RWPE2 (cell line): Measurements from ENCODE around the gene CKMT2.

Source experiments
- ATAC-seq: fragments of 200-7000 bp; cut with Tn5 transposase; 3 replicates; pipeline ENCODE4 v1.9.1; 2021; ENCODE audit warnings: low read depth
- DNase-seq: peaks from one replicate; pipeline ENCODE4 v3.0.0-alpha.2; 2020; ENCODE audit warnings: low spot score
- H3K27ac ChIP-seq: fragments of 450-650 bp; 2 replicates; pipeline ENCODE4 v1.5.1; 2017; ENCODE audit warnings: mild to moderate bottlenecking; ENCODE audit not compliant: poor library complexity, severe bottlenecking
- H3K27me3 ChIP-seq: fragments of 250-450 bp; sonication (Bioruptor Pico); 2 replicates; pipeline ENCODE4 v1.5.1; 2021; ENCODE audit warnings: mild to moderate bottlenecking, moderate library complexity; ENCODE audit not compliant: insufficient read depth, poor library complexity, severe bottlenecking
- H3K36me3 ChIP-seq: fragments of 250-450 bp; sonication (Bioruptor Pico); 2 replicates; pipeline ENCODE4 v1.5.1; 2020; ENCODE audit warnings: low read depth, mild to moderate bottlenecking, moderate library complexity
- H3K4me1 ChIP-seq: fragments of 250-450 bp; sonication (Bioruptor Pico); 2 replicates; pipeline ENCODE4 v1.5.1; 2021; ENCODE audit warnings: mild to moderate bottlenecking, moderate library complexity; ENCODE audit not compliant: insufficient read depth, poor library complexity, severe bottlenecking
- H3K4me3 ChIP-seq: fragments of 250-450 bp; sonication (Bioruptor Pico); 2 replicates; pipeline ENCODE4 v1.5.1; 2021; ENCODE audit warnings: mild to moderate bottlenecking, moderate library complexity; ENCODE audit not compliant: severe bottlenecking
- H3K9me3 ChIP-seq: fragments of 250-450 bp; sonication (Bioruptor Pico); 2 replicates; pipeline ENCODE4 v1.5.1; 2021; ENCODE audit warnings: mild to moderate bottlenecking, moderate library complexity; ENCODE audit not compliant: severe bottlenecking
- TF ChIP-seq, protein P1 (sequence below): fragments of 450-650 bp; IDR thresholded peaks from one replicate; pipeline ENCODE4 v1.5.1; 2017; ENCODE audit warnings: mild to moderate bottlenecking, moderate library complexity; ENCODE audit not compliant: poor library complexity, severe bottlenecking

CKMT2 gene

DNA sequence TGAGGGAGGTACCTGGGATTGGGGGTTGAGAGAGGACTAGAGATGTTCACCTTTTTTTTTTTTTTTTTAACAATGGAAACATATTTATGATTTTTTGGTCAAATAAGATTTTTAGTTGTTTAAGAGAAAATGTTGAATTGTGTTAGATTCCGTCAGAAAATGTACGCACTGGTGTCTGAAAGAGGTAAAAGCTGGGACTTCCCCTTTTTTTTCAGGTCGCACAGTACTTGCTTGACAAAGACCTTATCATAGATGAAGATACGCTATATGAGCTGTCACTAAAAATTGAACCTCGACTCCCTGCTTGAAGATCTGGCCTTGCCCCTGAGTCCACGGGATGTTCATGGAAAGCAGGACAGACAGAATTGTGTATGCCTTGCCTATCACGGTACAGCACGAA lies 7.7 kb upstream of the CKMT2 start:
- no peaks in the 10 kb centered on the region for H3K27me3 ChIP-seq
- H3K9me3 ChIP-seq, result no peaks in the 10 kb centered on the region
- ATAC-seq (no peak), DNase-seq (no peak)
- TF ChIP-seq, protein P1, sequence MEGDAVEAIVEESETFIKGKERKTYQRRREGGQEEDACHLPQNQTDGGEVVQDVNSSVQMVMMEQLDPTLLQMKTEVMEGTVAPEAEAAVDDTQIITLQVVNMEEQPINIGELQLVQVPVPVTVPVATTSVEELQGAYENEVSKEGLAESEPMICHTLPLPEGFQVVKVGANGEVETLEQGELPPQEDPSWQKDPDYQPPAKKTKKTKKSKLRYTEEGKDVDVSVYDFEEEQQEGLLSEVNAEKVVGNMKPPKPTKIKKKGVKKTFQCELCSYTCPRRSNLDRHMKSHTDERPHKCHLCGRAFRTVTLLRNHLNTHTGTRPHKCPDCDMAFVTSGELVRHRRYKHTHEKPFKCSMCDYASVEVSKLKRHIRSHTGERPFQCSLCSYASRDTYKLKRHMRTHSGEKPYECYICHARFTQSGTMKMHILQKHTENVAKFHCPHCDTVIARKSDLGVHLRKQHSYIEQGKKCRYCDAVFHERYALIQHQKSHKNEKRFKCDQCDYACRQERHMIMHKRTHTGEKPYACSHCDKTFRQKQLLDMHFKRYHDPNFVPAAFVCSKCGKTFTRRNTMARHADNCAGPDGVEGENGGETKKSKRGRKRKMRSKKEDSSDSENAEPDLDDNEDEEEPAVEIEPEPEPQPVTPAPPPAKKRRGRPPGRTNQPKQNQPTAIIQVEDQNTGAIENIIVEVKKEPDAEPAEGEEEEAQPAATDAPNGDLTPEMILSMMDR, result no peak
- no peaks in the 10 kb centered on the region for H3K4me1 ChIP-seq
- H3K27ac ChIP-seq, result no peak overlapping the region
- no peak overlapping the region for H3K4me3 ChIP-seq
- H3K36me3 ChIP-seq, result no peaks in the 10 kb centered on the region

DNA sequence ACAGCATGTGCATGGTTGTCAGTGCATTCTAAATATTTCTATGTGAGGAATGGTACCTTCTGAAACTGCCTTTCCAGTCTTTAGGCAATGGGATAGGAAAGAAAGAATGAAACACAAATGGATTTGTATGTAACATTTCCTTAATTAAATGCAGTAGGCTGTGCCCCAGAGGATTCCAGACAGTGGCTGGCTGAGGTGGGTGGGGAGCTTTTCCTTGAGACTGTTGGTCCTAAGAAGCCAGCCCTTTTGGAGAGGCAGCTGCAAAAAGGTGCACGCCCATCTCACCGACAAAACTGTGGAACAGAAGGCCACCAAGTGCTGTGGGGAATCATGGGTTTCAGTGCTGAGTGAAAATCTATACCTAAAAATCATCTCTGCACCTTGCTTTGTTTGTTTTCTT lies 6.8 kb upstream of the CKMT2 start:
- H3K27ac ChIP-seq, result no peak overlapping the region
- TF ChIP-seq, protein P1, result no peak
- H3K9me3 ChIP-seq, result no peaks in the 10 kb centered on the region
- H3K4me1 ChIP-seq, result no peaks in the 10 kb centered on the region
- no peak for DNase-seq
- no peak overlapping the region for H3K4me3 ChIP-seq
- no peak for ATAC-seq
- H3K36me3 ChIP-seq, result no peaks in the 10 kb centered on the region
- no peaks in the 10 kb centered on the region for H3K27me3 ChIP-seq

DNA sequence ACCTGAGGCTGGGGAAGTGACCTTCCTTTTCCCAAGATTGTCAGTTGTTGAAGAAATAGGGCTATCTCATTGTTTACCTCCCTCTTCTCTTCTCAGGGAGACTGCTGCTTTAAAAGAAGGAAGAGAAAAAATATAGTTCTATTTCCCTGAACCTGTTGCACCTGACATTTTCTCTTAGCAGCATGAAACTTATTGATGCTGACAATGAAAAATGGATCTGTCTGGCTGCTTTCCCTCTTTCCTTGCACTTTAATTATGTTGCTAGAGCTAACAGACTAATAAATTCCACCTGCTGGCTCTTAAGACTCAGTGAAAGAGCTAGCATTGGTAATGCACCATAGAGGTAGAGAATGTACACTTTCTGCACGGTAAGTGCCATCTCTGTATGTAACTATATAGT lies 6.2 kb upstream of the CKMT2 start:
- Histone ChIP-seq H3K4me3 (no peak overlapping the region), H3K9me3 (no peaks in the 10 kb centered on the region), H3K4me1 (no peaks in the 10 kb centered on the region), H3K27ac (no peak overlapping the region), H3K27me3 (no peaks in the 10 kb centered on the region), H3K36me3 (no peaks in the 10 kb centered on the region)
- DNase-seq, result no peak
- no peak for ATAC-seq
- TF ChIP-seq, protein P1, result no peak

- no peaks in the 10 kb centered on the region for H3K36me3 ChIP-seq
- TF ChIP-seq, protein P1, result no peak
- no peak overlapping the region for H3K4me3 ChIP-seq
- no peak for DNase-seq
- H3K4me1 ChIP-seq, result no peaks in the 10 kb centered on the region
- no peak overlapping the region for H3K27ac ChIP-seq
- no peaks in the 10 kb centered on the region for H3K27me3 ChIP-seq
- H3K9me3 ChIP-seq, result no peaks in the 10 kb centered on the region
- ATAC-seq, result no peak
Observed at GRCh38 chr5:81228084-81228483, 5.0 kb upstream of the CKMT2 start.

- H3K27me3 ChIP-seq, result no peaks in the 10 kb centered on the region
- H3K4me3 ChIP-seq, result no peak overlapping the region
- no peaks in the 10 kb centered on the region for H3K9me3 ChIP-seq
- H3K4me1 ChIP-seq, result no peaks in the 10 kb centered on the region
- no peaks in the 10 kb centered on the region for H3K36me3 ChIP-seq
- TF ChIP-seq, protein P1, result no peak
- ATAC-seq (no peak), DNase-seq (no peak)
- no peak overlapping the region for H3K27ac ChIP-seq
Observed at GRCh38 chr5:81230416-81230815, 2.7 kb upstream of the CKMT2 start.
